Measurements from ENCODE around the gene PACS2. TPM values are rescaled to one million over a fixed set of nuclear protein-coding genes. Genes with fewer than 3 reads are reported as not detected.

PACS2 gene
- polyA plus RNA-seq, 1 donor from 2014 or later, result 3.8 TPM

GRCh38 chr14:105392131-105393090 lies 77.9 kb downstream of the PACS2 start:
- no peak overlapping the region for H3K4me3 Mint-ChIP-seq
- H3K36me3 Mint-ChIP-seq, result no peaks in the 10 kb centered on the region
- H3K27me3 Mint-ChIP-seq, result no peaks in the 10 kb centered on the region
- H3K27ac Mint-ChIP-seq, result peak overlapping the region in 1 of 3 donors; percentile 96
- no peaks in the 10 kb centered on the region for H3K9me3 Mint-ChIP-seq
- H3K4me1 Mint-ChIP-seq, result peaks cover 0 to 9% (median 5%) of the 10 kb centered on the region in 3 donors

- peaks cover 0 to 11% (median 5%) of the 10 kb centered on the region in 3 donors for H3K4me1 Mint-ChIP-seq
- H3K9me3 Mint-ChIP-seq, result no peaks in the 10 kb centered on the region
- H3K36me3 Mint-ChIP-seq, result no peaks in the 10 kb centered on the region
These were observed 78.6 kb downstream of the PACS2 start for GRCh38 chr14:105393151-105393550.

GRCh38 chr14:105394714-105395537 lies 80.4 kb downstream of the PACS2 start:
- no peaks in the 10 kb centered on the region for H3K9me3 Mint-ChIP-seq
- H3K36me3 Mint-ChIP-seq, result no peaks in the 10 kb centered on the region
- peaks cover 3 to 16% (median 4%) of the 10 kb centered on the region in 3 donors for H3K4me1 Mint-ChIP-seq
- no peaks in the 10 kb centered on the region for H3K27me3 Mint-ChIP-seq
- peak overlapping the region in 2 of 4 donors; percentile 21 to 43 for H3K4me3 Mint-ChIP-seq
- H3K27ac Mint-ChIP-seq, result no peak overlapping the region

More at GRCh38 chr14:105393151-105393550, 78.6 kb downstream of the PACS2 start:
- Mint-ChIP-seq H3K27ac (no peak overlapping the region), H3K4me3 (no peak overlapping the region), H3K27me3 (no peaks in the 10 kb centered on the region)

GRCh38 chr14:105395538-105395854 lies 80.9 kb downstream of the PACS2 start:
- Mint-ChIP-seq H3K27ac (no peak overlapping the region), H3K4me3 (no peak overlapping the region)

GRCh38 chr14:105397350-105397931 lies 82.9 kb downstream of the PACS2 start:
- H3K27ac Mint-ChIP-seq, result peak overlapping the region in 2 of 3 donors; percentile 84 to 97
- peaks cover 2 to 11% (median 3%) of the 10 kb centered on the region in 3 donors for H3K4me1 Mint-ChIP-seq
- H3K9me3 Mint-ChIP-seq, result no peaks in the 10 kb centered on the region
- no peaks in the 10 kb centered on the region for H3K27me3 Mint-ChIP-seq
- peak overlapping the region; percentile 72 to 87 (median 84) for H3K4me3 Mint-ChIP-seq
- H3K36me3 Mint-ChIP-seq, result peaks cover 10% of the 10 kb centered on the region

More at GRCh38 chr14:105395538-105395854, 80.9 kb downstream of the PACS2 start:
- Mint-ChIP-seq H3K27me3 (no peaks in the 10 kb centered on the region), H3K9me3 (no peaks in the 10 kb centered on the region), H3K36me3 (peaks cover 2% of the 10 kb centered on the region), H3K4me1 (peaks cover 3 to 12% (median 4%) of the 10 kb centered on the region in 3 donors)

- peak within 1 kb of the TSS; percentile 71 to 97 (median 84) for H3K27ac Mint-ChIP-seq
- peaks cover 10% of the 10 kb centered on the region for H3K36me3 Mint-ChIP-seq
- H3K27me3 Mint-ChIP-seq, result no peaks in the 10 kb centered on the region
- H3K4me3 Mint-ChIP-seq, result peak within 1 kb of the TSS; percentile 72 to 94 (median 89)
- peaks cover 2 to 14% (median 8%) of the 10 kb centered on the region in 3 donors for H3K4me1 Mint-ChIP-seq
- no peaks in the 10 kb centered on the region for H3K9me3 Mint-ChIP-seq
These were observed 83.6 kb downstream of the PACS2 start, which contains the start of gene TEX22 for GRCh38 chr14:105398044-105398725. TEX22 (plus strand) TSS chr14:105398538; CDS start chr14:105399341, 803 bp downstream.

- Mint-ChIP-seq H3K4me3 (peak overlapping the region; percentile 72 to 94 (median 89)), H3K4me1 (peaks cover 2 to 14% (median 8%) of the 10 kb centered on the region in 3 donors)
These were observed 84.3 kb downstream of the PACS2 start for GRCh38 chr14:105398726-105399465.

GRCh38 chr14:105399466-105399775 lies 84.9 kb downstream of the PACS2 start:
- H3K27ac Mint-ChIP-seq, result peak overlapping the region in 2 of 3 donors; percentile 84 to 97
- no peaks in the 10 kb centered on the region for H3K9me3 Mint-ChIP-seq
- H3K36me3 Mint-ChIP-seq, result peaks cover 10% of the 10 kb centered on the region
- H3K4me3 Mint-ChIP-seq, result peak overlapping the region; percentile 68 to 87 (median 72)
- no peaks in the 10 kb centered on the region for H3K27me3 Mint-ChIP-seq
- H3K4me1 Mint-ChIP-seq, result peaks cover 2 to 17% (median 11%) of the 10 kb centered on the region in 3 donors

More at GRCh38 chr14:105398726-105399465, 84.3 kb downstream of the PACS2 start:
- no peaks in the 10 kb centered on the region for H3K9me3 Mint-ChIP-seq
- H3K27ac Mint-ChIP-seq, result peak overlapping the region; percentile 71 to 97 (median 84)
- H3K27me3 Mint-ChIP-seq, result no peaks in the 10 kb centered on the region
- H3K36me3 Mint-ChIP-seq, result peaks cover 10% of the 10 kb centered on the region

- H3K4me1 Mint-ChIP-seq, result peaks cover 5 to 21% (median 17%) of the 10 kb centered on the region in 3 donors
- H3K9me3 Mint-ChIP-seq, result no peaks in the 10 kb centered on the region
- H3K4me3 Mint-ChIP-seq, result peak overlapping the region; percentile 30 to 72 (median 70)
- peak overlapping the region in 2 of 3 donors; percentile 84 to 97 for H3K27ac Mint-ChIP-seq
- no peaks in the 10 kb centered on the region for H3K27me3 Mint-ChIP-seq
- peaks cover 10% of the 10 kb centered on the region for H3K36me3 Mint-ChIP-seq
These were observed 85.5 kb downstream of the PACS2 start for GRCh38 chr14:105400016-105400415.

GRCh38 chr14:105401699-105402098 lies 87.2 kb downstream of the PACS2 start:
- peak overlapping the region in 1 of 4 donors; percentile 15 for H3K4me3 Mint-ChIP-seq

GRCh38 chr14:105408592-105408991 lies 94.0 kb downstream of the PACS2 start:
- H3K9me3 Mint-ChIP-seq, result no peaks in the 10 kb centered on the region
- H3K27me3 Mint-ChIP-seq, result peaks cover 18% of the 10 kb centered on the region
- peaks cover 7 to 13% (median 12%) of the 10 kb centered on the region in 3 donors for H3K4me1 Mint-ChIP-seq
- no peak overlapping the region for H3K27ac Mint-ChIP-seq
- H3K36me3 Mint-ChIP-seq, result no peaks in the 10 kb centered on the region
- no peak overlapping the region for H3K4me3 Mint-ChIP-seq

More at GRCh38 chr14:105401699-105402098, 87.2 kb downstream of the PACS2 start:
- Mint-ChIP-seq H3K27ac (no peak overlapping the region), H3K4me1 (peaks cover 5 to 21% (median 21%) of the 10 kb centered on the region in 3 donors), H3K27me3 (no peaks in the 10 kb centered on the region), H3K36me3 (peaks cover 10% of the 10 kb centered on the region), H3K9me3 (no peaks in the 10 kb centered on the region)

GRCh38 chr14:105409364-105409763 lies 94.8 kb downstream of the PACS2 start:
- no peaks in the 10 kb centered on the region for H3K36me3 Mint-ChIP-seq
- no peaks in the 10 kb centered on the region for H3K9me3 Mint-ChIP-seq
- peak overlapping the region in 2 of 3 donors; percentile 45 to 48 for H3K27ac Mint-ChIP-seq
- peaks cover 20% of the 10 kb centered on the region for H3K27me3 Mint-ChIP-seq
- H3K4me3 Mint-ChIP-seq, result no peak overlapping the region
- peaks cover 5 to 12% (median 10%) of the 10 kb centered on the region in 3 donors for H3K4me1 Mint-ChIP-seq

GRCh38 chr14:105410642-105411016 lies 96.1 kb downstream of the PACS2 start:
- H3K4me3 Mint-ChIP-seq, result peak overlapping the region in 1 of 4 donors; percentile 58
- H3K36me3 Mint-ChIP-seq, result no peaks in the 10 kb centered on the region
- H3K4me1 Mint-ChIP-seq, result peaks cover 2 to 10% (median 5%) of the 10 kb centered on the region in 3 donors
- H3K27me3 Mint-ChIP-seq, result peaks cover 20% of the 10 kb centered on the region
- no peaks in the 10 kb centered on the region for H3K9me3 Mint-ChIP-seq
- no peak overlapping the region for H3K27ac Mint-ChIP-seq

All from IgD-negative memory B cell (primary cell).